ENCODE results near the gene NUP153. TPM values are rescaled to one million over a fixed set of nuclear protein-coding genes. Genes with fewer than 3 reads are reported as not detected.
A peak's percentile ranks its signal among the peaks of the same experiment; 100 is the strongest.

The NUP153 gene
- total RNA-seq, 1 donor from 2014 or later = 68.7 TPM

GRCh38 chr6:17714177-17714576, 7.5 kb upstream of the NUP153 start:
- H3K4me3 Mint-ChIP-seq = no peak overlapping the region
- H3K9ac ChIP-seq = no peak overlapping the region
- H2AFZ ChIP-seq (replicated peaks) = no peak overlapping the region
- no peaks in the 10 kb centered on the region for H3K9me3 ChIP-seq (ENCODE audit: low read depth)
- H3K36me3 Mint-ChIP-seq = no peaks in the 10 kb centered on the region
- no peaks in the 10 kb centered on the region for H3K27me3 Mint-ChIP-seq (ENCODE audit: insufficient read depth, low read depth)
- peaks cover 6% of the 10 kb centered on the region for H3K4me1 ChIP-seq
- no peak overlapping the region for H3K4me2 ChIP-seq
- no peaks in the 10 kb centered on the region for H4K20me1 ChIP-seq (ENCODE audit: low read depth)
- H3K79me2 ChIP-seq (ENCODE audit: low read depth) = no peaks in the 10 kb centered on the region
- no peak for DNase-seq (ENCODE audit: low spot score)
- no peak overlapping the region for H3K27ac Mint-ChIP-seq
- H3K9me3 Mint-ChIP-seq = no peaks in the 10 kb centered on the region
- peaks cover 8% of the 10 kb centered on the region for H3K4me1 Mint-ChIP-seq
- H3K4me3 ChIP-seq = no peak overlapping the region
- no peaks in the 10 kb centered on the region for H3K27me3 ChIP-seq
- H3F3A ChIP-seq (ENCODE audit: low read depth) = no peaks in the 10 kb centered on the region
- H3K27ac ChIP-seq = no peak overlapping the region
- no peaks in the 10 kb centered on the region for H3K36me3 ChIP-seq
- TF ChIP-seq EZH2 (IDR thresholded peaks at IDR 0.05) (no peak), CTCF (IDR thresholded peaks at IDR 0.05) (no peak), EZH2phosphoT487 (IDR thresholded peaks at IDR 0.05) (no peak)

- H3K79me2 ChIP-seq (ENCODE audit: low read depth) = no peaks in the 10 kb centered on the region
- H3K4me1 ChIP-seq = peaks cover 6% of the 10 kb centered on the region
- no peak overlapping the region for H3K27ac ChIP-seq
- H3K4me3 ChIP-seq = no peak overlapping the region
- Mint-ChIP-seq H3K4me3 (no peak overlapping the region), H3K27me3 (ENCODE audit: insufficient read depth, low read depth) (no peaks in the 10 kb centered on the region), H3K27ac (no peak overlapping the region), H3K9me3 (no peaks in the 10 kb centered on the region), H3K4me1 (peaks cover 8% of the 10 kb centered on the region), H3K36me3 (no peaks in the 10 kb centered on the region)
- H3F3A ChIP-seq (ENCODE audit: low read depth) = no peaks in the 10 kb centered on the region
- H3K4me2 ChIP-seq = no peak overlapping the region
- no peaks in the 10 kb centered on the region for H4K20me1 ChIP-seq (ENCODE audit: low read depth)
- TF ChIP-seq EZH2phosphoT487 (IDR thresholded peaks at IDR 0.05) = no peak
- no peak for TF ChIP-seq EZH2 (IDR thresholded peaks at IDR 0.05)
- no peak for TF ChIP-seq CTCF (IDR thresholded peaks at IDR 0.05)
- peak; percentile 13 for DNase-seq (ENCODE audit: low spot score)
- H2AFZ ChIP-seq (replicated peaks) = peak overlapping the region; percentile 59
- no peaks in the 10 kb centered on the region for H3K36me3 ChIP-seq
- no peaks in the 10 kb centered on the region for H3K27me3 ChIP-seq
- H3K9me3 ChIP-seq (ENCODE audit: low read depth) = no peaks in the 10 kb centered on the region
- no peak overlapping the region for H3K9ac ChIP-seq
These were observed 5.9 kb upstream of the NUP153 start for GRCh38 chr6:17712576-17712975.

- no peak overlapping the region for H3K4me2 ChIP-seq
- no peak overlapping the region for H2AFZ ChIP-seq (replicated peaks)
- H3K36me3 Mint-ChIP-seq = peaks cover 4% of the 10 kb centered on the region
- peaks cover 10% of the 10 kb centered on the region for H3K79me2 ChIP-seq (ENCODE audit: low read depth)
- H3K36me3 ChIP-seq = no peaks in the 10 kb centered on the region
- H3K27me3 Mint-ChIP-seq (ENCODE audit: insufficient read depth, low read depth) = peaks cover 2% of the 10 kb centered on the region
- peaks cover 12% of the 10 kb centered on the region for H3F3A ChIP-seq (ENCODE audit: low read depth)
- H3K4me3 ChIP-seq = no peak overlapping the region
- no peaks in the 10 kb centered on the region for H4K20me1 ChIP-seq (ENCODE audit: low read depth)
- peaks cover 17% of the 10 kb centered on the region for H3K4me1 Mint-ChIP-seq
- H3K27me3 ChIP-seq = no peaks in the 10 kb centered on the region
- no peak overlapping the region for H3K9ac ChIP-seq
- peaks cover 6% of the 10 kb centered on the region for H3K4me1 ChIP-seq
- no peak for DNase-seq (ENCODE audit: low spot score)
- no peak overlapping the region for H3K27ac ChIP-seq
- TF ChIP-seq CTCF (IDR thresholded peaks at IDR 0.05) (no peak), EZH2phosphoT487 (IDR thresholded peaks at IDR 0.05) (no peak), EZH2 (IDR thresholded peaks at IDR 0.05) (no peak)
- no peaks in the 10 kb centered on the region for H3K9me3 Mint-ChIP-seq
- H3K9me3 ChIP-seq (ENCODE audit: low read depth) = no peaks in the 10 kb centered on the region
- no peak overlapping the region for H3K27ac Mint-ChIP-seq
- H3K4me3 Mint-ChIP-seq = no peak overlapping the region
These were observed 3.6 kb upstream of the NUP153 start for GRCh38 chr6:17710331-17710730.

Data from neural progenitor cell (in vitro differentiated cells).